ENCODE measurements around the gene HNRNPAB.

Gene HNRNPAB

DNA sequence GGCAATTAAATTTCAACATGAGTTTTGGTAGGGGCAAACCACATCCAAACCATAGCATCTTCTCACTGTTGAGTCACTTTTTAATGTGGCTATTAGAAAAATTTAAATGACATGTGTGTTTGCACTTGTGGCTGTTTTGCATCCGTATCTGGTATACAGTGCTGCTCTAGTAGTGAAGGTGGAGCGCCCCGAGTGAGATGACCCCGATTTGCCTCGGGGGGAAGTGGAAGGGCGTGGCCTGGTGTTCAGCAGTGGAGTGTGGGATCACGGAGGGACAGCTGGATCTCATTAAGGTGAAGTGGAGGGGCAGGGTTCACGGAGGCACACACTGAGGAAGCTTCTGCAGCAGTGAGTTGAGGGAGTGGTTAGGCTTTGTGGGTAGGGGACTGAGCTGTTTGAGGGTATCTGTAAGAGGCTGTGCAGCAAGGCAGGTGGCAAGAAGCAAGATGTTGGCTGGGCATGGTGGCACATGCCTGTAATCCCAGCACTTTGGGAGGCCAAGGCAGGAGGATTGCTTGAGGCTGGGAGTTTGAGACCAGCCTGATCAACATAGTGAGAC, 11.0 kb upstream of the HNRNPAB start:
- ChIA-PET POLR2A (interaction anchor here (2.0 kb wide), 1 partner anchor 11 kb away, joined by 6 read pairs; the partner anchor contains the start of gene HNRNPAB), CTCF (no interaction called here)
- no peak for TF ChIP-seq GLI4 (tag by site-specific recombination; IDR thresholded peaks at IDR 0.05)
- Histone ChIP-seq H3K4me3 (ENCODE audit: low read depth, low read length) (no peak overlapping the region), H3K4me1 (ENCODE audit: control insufficient read depth, insufficient read depth, low read length) (no peaks in the 10 kb centered on the region), H3K9me3 (ENCODE audit: control insufficient read depth, insufficient read depth, low read depth, low read length) (no peaks in the 10 kb centered on the region), H3K36me3 (ENCODE audit: control insufficient read depth in 2 of 2, insufficient read depth in 1 of 2, low read length in 2 of 2) (no peaks in the 10 kb centered on the region), H3K27ac (ENCODE audit: extremely low read depth, low read depth, low read length) (no peak overlapping the region)

- Histone ChIP-seq H3K4me3 (ENCODE audit: low read depth, low read length) (no peak overlapping the region), H3K9me3 (ENCODE audit: control insufficient read depth, insufficient read depth, low read depth, low read length) (no peaks in the 10 kb centered on the region), H3K4me1 (ENCODE audit: control insufficient read depth, insufficient read depth, low read length) (no peaks in the 10 kb centered on the region), H3K36me3 (ENCODE audit: control insufficient read depth in 2 of 2, insufficient read depth in 1 of 2, low read length in 2 of 2) (no peaks in the 10 kb centered on the region), H3K27ac (ENCODE audit: extremely low read depth, low read depth, low read length) (no peak overlapping the region)
- ChIA-PET POLR2A (no interaction called here), CTCF (no interaction called here)
- no peak for TF ChIP-seq ZNF624 (tag by site-specific recombination; IDR thresholded peaks at IDR 0.05)
- TF ChIP-seq ZIC2 (tag by site-specific recombination; IDR thresholded peaks at IDR 0.05), result peak; percentile 83
- TF ChIP-seq ZNF639 (tag by site-specific recombination; IDR thresholded peaks at IDR 0.05), result no peak
- TF ChIP-seq ZSCAN5A (tag by site-specific recombination; IDR thresholded peaks at IDR 0.05), result no peak
Measured at GRCh38 chr5:178194026-178194425, 10.3 kb upstream of the HNRNPAB start.

- Histone ChIP-seq H3K36me3 (ENCODE audit: control insufficient read depth in 2 of 2, insufficient read depth in 1 of 2, low read length in 2 of 2) (no peaks in the 10 kb centered on the region), H3K4me1 (ENCODE audit: control insufficient read depth, insufficient read depth, low read length) (no peaks in the 10 kb centered on the region), H3K9me3 (ENCODE audit: control insufficient read depth, insufficient read depth, low read depth, low read length) (no peaks in the 10 kb centered on the region), H3K4me3 (ENCODE audit: low read depth, low read length) (no peak overlapping the region), H3K27ac (ENCODE audit: extremely low read depth, low read depth, low read length) (no peak overlapping the region)
- POLR2A ChIA-PET, result interaction anchor here (1.4 kb wide), 1 partner anchor 8 kb away, joined by 5 read pairs; the partner anchor contains the start of gene HNRNPAB
- CTCF ChIA-PET, result interaction anchor here (0.5 to 1.2 kb wide), 3 partner anchors 12 to 39 kb away, joined by 3 to 4 read pairs (median 3); no protein-coding TSS in a partner anchor
- TF ChIP-seq ZNF621 (tag by site-specific recombination; IDR thresholded peaks at IDR 0.05) (no peak), ZIC2 (tag by site-specific recombination; IDR thresholded peaks at IDR 0.05) (peak; percentile 22; the same call in 1 of the 2 replicates)
Measured at GRCh38 chr5:178196281-178196812, 8.0 kb upstream of the HNRNPAB start.

DNA sequence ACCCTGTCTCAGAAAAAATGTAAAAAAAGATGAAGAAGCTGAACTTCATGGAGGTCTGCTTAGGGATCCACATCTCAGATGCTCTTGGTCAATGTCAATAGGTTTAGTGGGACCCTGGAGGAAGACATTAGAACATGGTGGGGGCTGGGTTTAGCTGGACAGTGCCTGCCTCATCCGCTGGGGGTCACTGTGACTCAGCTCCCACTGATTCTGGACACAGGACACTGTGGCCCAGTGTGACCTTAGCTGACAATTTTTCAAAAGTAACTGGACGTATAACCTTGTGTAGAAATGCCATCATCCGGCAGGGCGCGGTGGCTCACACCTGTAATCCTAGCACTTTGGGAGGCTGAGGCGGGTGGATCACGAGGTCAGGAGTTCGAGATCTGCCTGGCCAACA, 7.3 kb upstream of the HNRNPAB start:
- Histone ChIP-seq H3K36me3 (ENCODE audit: control insufficient read depth in 2 of 2, insufficient read depth in 1 of 2, low read length in 2 of 2) (no peaks in the 10 kb centered on the region), H3K4me1 (ENCODE audit: control insufficient read depth, insufficient read depth, low read length) (no peaks in the 10 kb centered on the region), H3K9me3 (ENCODE audit: control insufficient read depth, insufficient read depth, low read depth, low read length) (no peaks in the 10 kb centered on the region), H3K27ac (ENCODE audit: extremely low read depth, low read depth, low read length) (no peak overlapping the region), H3K4me3 (ENCODE audit: low read depth, low read length) (no peak overlapping the region)
- POLR2A ChIA-PET, result no interaction called here
- TF ChIP-seq HIC1 (tag by site-specific recombination; IDR thresholded peaks at IDR 0.05) (no peak), ZBTB20 (tag by site-specific recombination; IDR thresholded peaks at IDR 0.05) (no peak), ZNF391 (tag by site-specific recombination; IDR thresholded peaks at IDR 0.05; ENCODE audit: borderline replicate concordance, low read depth) (no peak)
- CTCF ChIA-PET, result interaction anchor here (0.5 to 0.9 kb wide), 5 partner anchors 11 to 927 kb away, joined by 3 read pairs; no protein-coding TSS in a partner anchor

Data from HEK293 (cell line).